ENCODE results near the gene CDK10.

- TF ChIP-seq CTCF (IDR thresholded peaks at IDR 0.05) (no peak), POLR2A (IDR thresholded peaks at IDR 0.05) (no peak), POLR2AphosphoS5 (IDR thresholded peaks at IDR 0.05) (no peak)
Observed at GRCh38 chr16:89711601-89712273, 25.2 kb downstream of the CDK10 start.

All from suprapubic skin (tissue), 4 donors.